SJSA1 (cell line): ENCODE results near the gene ABHD4. TPM values are rescaled to one million over a fixed set of nuclear protein-coding genes. Genes with fewer than 3 reads are reported as not detected.
"Not testable (repeated sequence)": the region's sequence is repeated elsewhere in the genome, so short reads cannot be mapped to it uniquely, and the experiment has no call there.

Experiments used
- DNase-seq, 2 experiments: peaks; one replicate each; pipeline ENCODE4 v3.0.0-alpha.2; 2015 to 2020; ENCODE audit warnings: low spot score in 2 of 2, low read depth in 1 of 2
- H3K27ac ChIP-seq: fragments of 250-450 bp; sonication (Bioruptor Pico); 2 replicates; pipeline ENCODE4 v1.5.1; 2020; ENCODE audit warnings: mild to moderate bottlenecking, moderate library complexity
- H3K27me3 ChIP-seq: fragments of 250-450 bp; sonication (Bioruptor Pico); replicated peaks from 2 replicates; pipeline ENCODE4 v1.5.1; 2020; ENCODE audit warnings: mild to moderate bottlenecking, moderate library complexity
- H3K36me3 ChIP-seq: fragments of 250-450 bp; sonication (Bioruptor Pico); 2 replicates; pipeline ENCODE4 v1.5.1; 2020; ENCODE audit warnings: mild to moderate bottlenecking
- H3K4me1 ChIP-seq: fragments of 250-450 bp; sonication (Bioruptor Pico); replicated peaks from 2 replicates; pipeline ENCODE4 v1.6.1; 2021; ENCODE audit warnings: mild to moderate bottlenecking
- H3K4me3 ChIP-seq: fragments of 250-450 bp; sonication (Bioruptor Pico); 2 replicates; pipeline ENCODE4 v1.5.1; 2020; ENCODE audit warnings: mild to moderate bottlenecking
- H3K9me3 ChIP-seq: fragments of 250-450 bp; sonication (Bioruptor Pico); replicated peaks from 2 replicates; pipeline ENCODE4 v1.5.1; 2020; ENCODE audit warnings: mild to moderate bottlenecking
- total RNA-seq: library from RNA; depleted of rRNA; stranded (reverse); fragments of >200 nt; shearing (Covaris generic); gene quantifications from 2 replicates; pipeline ENCODE4 v1.2.3, GENCODE V29; 2014

ABHD4 gene
- total RNA-seq, 1 experiment from 2014 or later: 7.3 TPM

- Histone ChIP-seq H3K4me1 (peaks cover 20% of the 10 kb centered on the region), H3K36me3 (peaks cover 45% of the 10 kb centered on the region), H3K27ac (no peak overlapping the region), H3K27me3 (no peaks in the 10 kb centered on the region), H3K9me3 (no peaks in the 10 kb centered on the region), H3K4me3 (no peak overlapping the region)
- no peak for DNase-seq
Observed at GRCh38 chr14:22601996-22602395, 3.9 kb downstream of the ABHD4 start.

- peaks cover 16% of the 10 kb centered on the region for H3K4me1 ChIP-seq
- peaks cover 48% of the 10 kb centered on the region for H3K36me3 ChIP-seq
- no peak overlapping the region for H3K27ac ChIP-seq
- H3K4me3 ChIP-seq: no peak overlapping the region
- H3K27me3 ChIP-seq: no peaks in the 10 kb centered on the region
- H3K9me3 ChIP-seq: no peaks in the 10 kb centered on the region
- no peak for DNase-seq
Observed at GRCh38 chr14:22602862-22603261, 4.8 kb downstream of the ABHD4 start.

- Histone ChIP-seq H3K4me1 (0 out of 2 replicates have a peak, but pooled peaks cover 3% of the 10 kb centered on the region), H3K27ac (no peak overlapping the region), H3K4me3 (no peak overlapping the region), H3K27me3 (no peaks in the 10 kb centered on the region), H3K9me3 (no peaks in the 10 kb centered on the region), H3K36me3 (peaks cover 70% of the 10 kb centered on the region)
- no peak for DNase-seq
Observed at GRCh38 chr14:22606380-22606779, 8.3 kb downstream of the ABHD4 start.

- peaks cover 9% of the 10 kb centered on the region for H3K4me1 ChIP-seq
- H3K36me3 ChIP-seq: peaks cover 70% of the 10 kb centered on the region
- no peak overlapping the region for H3K4me3 ChIP-seq
- no peaks in the 10 kb centered on the region for H3K27me3 ChIP-seq
- no peaks in the 10 kb centered on the region for H3K9me3 ChIP-seq
- no peak for DNase-seq
- no peak overlapping the region for H3K27ac ChIP-seq
Observed at GRCh38 chr14:22607291-22607690, 9.2 kb downstream of the ABHD4 start.

GRCh38 chr14:22610931-22611330 is 12.8 kb downstream of the ABHD4 start:
- Histone ChIP-seq H3K27me3 (no peaks in the 10 kb centered on the region), H3K9me3 (no peaks in the 10 kb centered on the region), H3K4me3 (no peak overlapping the region), H3K36me3 (peaks cover 41% of the 10 kb centered on the region), H3K27ac (no peak overlapping the region), H3K4me1 (peaks cover 34% of the 10 kb centered on the region)
- DNase-seq: no peak

- H3K9me3 ChIP-seq: no peaks in the 10 kb centered on the region
- peak overlapping the region; percentile 85 for H3K27ac ChIP-seq
- DNase-seq: peak in 1 of 2 experiments; percentile 20
- no peaks in the 10 kb centered on the region for H3K27me3 ChIP-seq
- H3K4me1 ChIP-seq: peaks cover 31% of the 10 kb centered on the region
- no peak overlapping the region for H3K4me3 ChIP-seq
- peaks cover 24% of the 10 kb centered on the region for H3K36me3 ChIP-seq
Observed at GRCh38 chr14:22613106-22613695, 15.1 kb downstream of the ABHD4 start.

GRCh38 chr14:22613736-22614239 is 15.7 kb downstream of the ABHD4 start:
- Histone ChIP-seq H3K4me1 (peaks cover 31% of the 10 kb centered on the region), H3K36me3 (peaks cover 21% of the 10 kb centered on the region), H3K27ac (peak overlapping the region; percentile 85), H3K4me3 (no peak overlapping the region), H3K27me3 (no peaks in the 10 kb centered on the region), H3K9me3 (no peaks in the 10 kb centered on the region)
- no peak for DNase-seq

- DNase-seq: peak; percentile 93 to 97
- H3K9me3 ChIP-seq: no peaks in the 10 kb centered on the region
- H3K4me1 ChIP-seq: peaks cover 31% of the 10 kb centered on the region
- no peaks in the 10 kb centered on the region for H3K27me3 ChIP-seq
- peaks cover 21% of the 10 kb centered on the region for H3K36me3 ChIP-seq
- H3K27ac ChIP-seq: peak overlapping the region; percentile 85
- no peak overlapping the region for H3K4me3 ChIP-seq
Observed at GRCh38 chr14:22614240-22614799, 16.2 kb downstream of the ABHD4 start.

- H3K27me3 ChIP-seq, DNase-seq, H3K9me3 ChIP-seq, H3K27ac ChIP-seq, H3K4me3 ChIP-seq: not testable (repeated sequence)
- Histone ChIP-seq H3K36me3 (peaks cover 11% of the 10 kb centered on the region), H3K4me1 (peaks cover 31% of the 10 kb centered on the region)
Observed at GRCh38 chr14:22615765-22616164, 17.7 kb downstream of the ABHD4 start.

GRCh38 chr14:22622255-22622654 is 24.2 kb downstream of the ABHD4 start:
- no peaks in the 10 kb centered on the region for H3K9me3 ChIP-seq
- H3K27ac ChIP-seq: no peak overlapping the region
- H3K27me3 ChIP-seq: no peaks in the 10 kb centered on the region
- H3K4me1 ChIP-seq: no peaks in the 10 kb centered on the region
- no peak for DNase-seq
- no peaks in the 10 kb centered on the region for H3K36me3 ChIP-seq
- no peak overlapping the region for H3K4me3 ChIP-seq

GRCh38 chr14:22623047-22623446 is 24.9 kb downstream of the ABHD4 start:
- Histone ChIP-seq H3K9me3 (no peaks in the 10 kb centered on the region), H3K36me3 (no peaks in the 10 kb centered on the region), H3K4me3 (no peak overlapping the region), H3K27me3 (no peaks in the 10 kb centered on the region), H3K4me1 (no peaks in the 10 kb centered on the region), H3K27ac (no peak overlapping the region)
- no peak for DNase-seq

- DNase-seq: no peak
- Histone ChIP-seq H3K4me1 (peaks cover 12% of the 10 kb centered on the region), H3K27ac (no peak overlapping the region), H3K36me3 (no peaks in the 10 kb centered on the region), H3K4me3 (no peak overlapping the region), H3K9me3 (no peaks in the 10 kb centered on the region), H3K27me3 (no peaks in the 10 kb centered on the region)
Observed at GRCh38 chr14:22626590-22626989, 28.5 kb downstream of the ABHD4 start.

- Histone ChIP-seq H3K9me3 (no peaks in the 10 kb centered on the region), H3K27me3 (no peaks in the 10 kb centered on the region), H3K4me1 (peaks cover 12% of the 10 kb centered on the region), H3K4me3 (no peak overlapping the region), H3K36me3 (no peaks in the 10 kb centered on the region), H3K27ac (no peak overlapping the region)
- no peak for DNase-seq
Observed at GRCh38 chr14:22627506-22628263, 29.6 kb downstream of the ABHD4 start.

- Histone ChIP-seq H3K36me3 (no peaks in the 10 kb centered on the region), H3K9me3 (no peaks in the 10 kb centered on the region), H3K27me3 (no peaks in the 10 kb centered on the region), H3K4me1 (peaks cover 12% of the 10 kb centered on the region), H3K27ac (no peak overlapping the region), H3K4me3 (no peak overlapping the region)
- DNase-seq: no peak
Observed at GRCh38 chr14:22629361-22629760, 31.3 kb downstream of the ABHD4 start.
